HEK293T (cell line): ENCODE results near the gene SMARCC1.

Experiments
- BHLHE40 ChIP-seq: fragments of 450-650 bp; IDR thresholded peaks from 2 replicates; pipeline ENCODE4 v1.6.1; 2016; ENCODE audit warnings: mild to moderate bottlenecking, moderate library complexity, borderline replicate concordance
- HDGF ChIP-seq: fragments of 450-650 bp; IDR thresholded peaks from 2 replicates; pipeline ENCODE4 v1.6.1; 2017; ENCODE audit warnings: antibody characterized with exemption, borderline replicate concordance
- SUZ12 ChIP-seq: fragments of 450-650 bp; IDR thresholded peaks from 2 replicates; pipeline ENCODE4 v1.6.1; 2016; ENCODE audit warnings: mild to moderate bottlenecking

DNA sequence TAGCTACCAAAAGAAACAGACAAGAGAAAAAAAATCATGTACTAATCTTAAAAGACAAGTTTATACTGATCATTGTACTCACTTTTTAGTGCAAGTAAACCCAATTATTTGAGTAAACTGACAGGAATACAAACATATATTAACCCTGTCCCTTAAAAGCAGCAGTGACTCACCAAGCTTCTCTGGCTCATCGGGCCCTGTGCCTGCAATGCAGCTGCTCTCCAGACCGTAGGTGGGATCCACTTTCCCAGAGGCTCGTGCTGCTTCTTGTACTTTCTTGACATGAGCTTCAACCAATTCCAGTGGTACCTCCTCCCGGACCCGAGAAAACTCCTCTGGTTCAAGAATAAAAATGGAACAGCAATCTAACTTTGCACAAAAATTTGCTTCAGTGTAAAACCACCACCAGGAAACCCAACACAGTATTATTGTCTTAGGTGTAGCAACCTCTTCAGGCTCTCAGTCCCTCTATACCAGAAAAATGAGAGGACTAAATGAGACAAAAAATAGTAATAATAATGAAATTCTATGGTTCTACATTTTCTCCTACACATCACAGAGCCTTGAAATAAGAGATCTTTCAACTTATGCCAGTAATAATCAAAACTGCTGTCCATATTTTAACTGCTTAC, 120.5 kb downstream of the SMARCC1 start:
- TF ChIP-seq SUZ12 = no peak
- TF ChIP-seq HDGF = no peak
- no peak for TF ChIP-seq BHLHE40
